ENCODE results near the gene AIG1. TPM values are rescaled to one million over a fixed set of nuclear protein-coding genes. Genes with fewer than 3 reads are reported as not detected.

AIG1 gene
- total RNA-seq, 1 donor from 2014 or later = 37.1 TPM

GRCh38 chr6:143093290-143093689 is 32.6 kb downstream of the AIG1 start:
- Mint-ChIP-seq H3K27me3 (ENCODE audit: insufficient read depth, low read depth) (no peaks in the 10 kb centered on the region), H3K27ac (no peak overlapping the region), H3K4me1 (no peaks in the 10 kb centered on the region), H3K9me3 (no peaks in the 10 kb centered on the region), H3K4me3 (no peak overlapping the region), H3K36me3 (no peaks in the 10 kb centered on the region)
- no peaks in the 10 kb centered on the region for H3K9me3 ChIP-seq (ENCODE audit: low read depth)
- H4K20me1 ChIP-seq (ENCODE audit: low read depth) = no peaks in the 10 kb centered on the region
- H3K27me3 ChIP-seq = no peaks in the 10 kb centered on the region
- no peak overlapping the region for H3K27ac ChIP-seq
- no peaks in the 10 kb centered on the region for H3F3A ChIP-seq (ENCODE audit: low read depth)
- no peaks in the 10 kb centered on the region for H3K4me1 ChIP-seq
- no peak for DNase-seq (ENCODE audit: low spot score)
- H2AFZ ChIP-seq (replicated peaks) = no peak overlapping the region
- H3K4me2 ChIP-seq = no peak overlapping the region
- no peak for TF ChIP-seq CTCF (IDR thresholded peaks at IDR 0.05)
- no peak for TF ChIP-seq EZH2phosphoT487 (IDR thresholded peaks at IDR 0.05)
- no peak for TF ChIP-seq EZH2 (IDR thresholded peaks at IDR 0.05)
- H3K4me3 ChIP-seq = no peak overlapping the region
- H3K36me3 ChIP-seq = no peaks in the 10 kb centered on the region
- no peaks in the 10 kb centered on the region for H3K79me2 ChIP-seq (ENCODE audit: low read depth)
- no peak overlapping the region for H3K9ac ChIP-seq

DNA sequence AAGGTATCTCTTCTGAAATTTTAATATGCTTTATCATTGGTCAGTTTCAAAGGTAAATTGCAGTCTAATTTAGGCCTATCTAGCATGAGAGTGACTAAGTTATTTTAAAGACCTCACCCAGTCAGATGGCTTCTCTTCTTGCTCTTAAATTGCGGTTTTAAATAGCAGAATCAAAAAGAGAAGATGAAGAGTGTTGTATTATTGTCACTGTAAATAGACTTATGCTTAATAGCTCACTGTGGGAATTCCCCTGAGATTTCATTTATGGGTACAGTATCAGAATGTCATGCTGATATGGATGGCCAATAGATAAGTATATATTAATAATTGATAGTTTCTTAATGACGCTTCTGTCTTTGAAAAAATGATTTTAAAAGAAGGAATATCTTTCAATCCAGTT is 35.7 kb downstream of the AIG1 start:
- no peaks in the 10 kb centered on the region for H3K4me1 ChIP-seq
- no peak overlapping the region for H3K9ac ChIP-seq
- Mint-ChIP-seq H3K27me3 (ENCODE audit: insufficient read depth, low read depth) (no peaks in the 10 kb centered on the region), H3K4me3 (no peak overlapping the region), H3K27ac (no peak overlapping the region), H3K4me1 (peaks cover 2% of the 10 kb centered on the region), H3K9me3 (no peaks in the 10 kb centered on the region), H3K36me3 (no peaks in the 10 kb centered on the region)
- no peak overlapping the region for H3K27ac ChIP-seq
- no peak overlapping the region for H2AFZ ChIP-seq (replicated peaks)
- no peaks in the 10 kb centered on the region for H3K9me3 ChIP-seq (ENCODE audit: low read depth)
- no peaks in the 10 kb centered on the region for H4K20me1 ChIP-seq (ENCODE audit: low read depth)
- no peaks in the 10 kb centered on the region for H3K79me2 ChIP-seq (ENCODE audit: low read depth)
- no peak overlapping the region for H3K4me3 ChIP-seq
- no peaks in the 10 kb centered on the region for H3K27me3 ChIP-seq
- H3K4me2 ChIP-seq = no peak overlapping the region
- no peak for DNase-seq (ENCODE audit: low spot score)
- TF ChIP-seq CTCF (IDR thresholded peaks at IDR 0.05) = no peak
- no peak for TF ChIP-seq EZH2phosphoT487 (IDR thresholded peaks at IDR 0.05)
- no peak for TF ChIP-seq EZH2 (IDR thresholded peaks at IDR 0.05)
- H3K36me3 ChIP-seq = no peaks in the 10 kb centered on the region
- no peaks in the 10 kb centered on the region for H3F3A ChIP-seq (ENCODE audit: low read depth)

DNA sequence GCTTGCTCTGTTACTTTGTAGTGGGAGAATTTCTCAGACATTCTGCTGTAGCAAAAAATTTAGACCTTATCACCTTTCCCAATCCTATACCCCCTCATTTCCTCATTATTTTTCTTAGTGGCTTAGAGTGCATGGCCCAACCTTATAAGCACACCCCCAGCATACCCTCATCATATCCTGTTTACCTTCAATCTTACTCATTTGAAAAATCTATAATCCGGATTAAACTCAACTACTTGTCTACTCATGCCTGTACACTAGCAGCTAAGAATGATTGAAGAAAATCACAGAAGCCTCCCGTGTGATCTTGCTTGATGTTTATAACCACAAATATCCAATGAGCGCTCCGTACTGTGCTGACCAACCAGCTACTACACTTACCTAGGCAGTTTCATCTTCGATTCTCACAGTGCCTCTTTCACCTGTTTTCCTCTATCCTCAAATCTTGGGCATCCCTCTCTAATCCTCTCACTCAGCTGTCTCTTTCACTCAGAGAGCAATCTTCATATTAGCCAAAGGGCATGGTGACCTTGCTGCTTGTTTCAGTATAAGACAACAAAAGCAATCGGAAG is 36.6 kb downstream of the AIG1 start:
- H3K27me3 ChIP-seq = no peaks in the 10 kb centered on the region
- H4K20me1 ChIP-seq (ENCODE audit: low read depth) = no peaks in the 10 kb centered on the region
- H3K4me3 Mint-ChIP-seq = no peak overlapping the region
- H3K9ac ChIP-seq = no peak overlapping the region
- peaks cover 2% of the 10 kb centered on the region for H3K4me1 Mint-ChIP-seq
- no peak overlapping the region for H2AFZ ChIP-seq (replicated peaks)
- no peaks in the 10 kb centered on the region for H3K9me3 ChIP-seq (ENCODE audit: low read depth)
- no peak for DNase-seq (ENCODE audit: low spot score)
- H3K36me3 ChIP-seq = no peaks in the 10 kb centered on the region
- no peak overlapping the region for H3K27ac ChIP-seq
- H3K79me2 ChIP-seq (ENCODE audit: low read depth) = no peaks in the 10 kb centered on the region
- TF ChIP-seq CTCF (IDR thresholded peaks at IDR 0.05) (no peak), EZH2 (IDR thresholded peaks at IDR 0.05) (no peak)
- H3K4me2 ChIP-seq = no peak overlapping the region
- no peaks in the 10 kb centered on the region for H3K27me3 Mint-ChIP-seq (ENCODE audit: insufficient read depth, low read depth)
- no peak overlapping the region for H3K4me3 ChIP-seq
- H3K9me3 Mint-ChIP-seq = no peaks in the 10 kb centered on the region
- H3K36me3 Mint-ChIP-seq = no peaks in the 10 kb centered on the region
- H3K27ac Mint-ChIP-seq = no peak overlapping the region
- no peaks in the 10 kb centered on the region for H3K4me1 ChIP-seq
- no peaks in the 10 kb centered on the region for H3F3A ChIP-seq (ENCODE audit: low read depth)
